ENCODE data around the gene GHRHR.

GRCh38 chr7:30927559-30927958 is 36.2 kb upstream of the GHRHR start:
- TF ChIP-seq CTCF (IDR thresholded peaks at IDR 0.05; ENCODE audit: poor library complexity) (no peak), EZH2 (IDR thresholded peaks at IDR 0.05; ENCODE audit: borderline replicate concordance) (no peak)

All from hepatocyte (in vitro differentiated cells).